ENCODE data around the gene ANKRD44.

GRCh38 chr2:197353393-197354168 is 43.0 kb upstream of the ANKRD44 start:
- TF ChIP-seq, protein P1, sequence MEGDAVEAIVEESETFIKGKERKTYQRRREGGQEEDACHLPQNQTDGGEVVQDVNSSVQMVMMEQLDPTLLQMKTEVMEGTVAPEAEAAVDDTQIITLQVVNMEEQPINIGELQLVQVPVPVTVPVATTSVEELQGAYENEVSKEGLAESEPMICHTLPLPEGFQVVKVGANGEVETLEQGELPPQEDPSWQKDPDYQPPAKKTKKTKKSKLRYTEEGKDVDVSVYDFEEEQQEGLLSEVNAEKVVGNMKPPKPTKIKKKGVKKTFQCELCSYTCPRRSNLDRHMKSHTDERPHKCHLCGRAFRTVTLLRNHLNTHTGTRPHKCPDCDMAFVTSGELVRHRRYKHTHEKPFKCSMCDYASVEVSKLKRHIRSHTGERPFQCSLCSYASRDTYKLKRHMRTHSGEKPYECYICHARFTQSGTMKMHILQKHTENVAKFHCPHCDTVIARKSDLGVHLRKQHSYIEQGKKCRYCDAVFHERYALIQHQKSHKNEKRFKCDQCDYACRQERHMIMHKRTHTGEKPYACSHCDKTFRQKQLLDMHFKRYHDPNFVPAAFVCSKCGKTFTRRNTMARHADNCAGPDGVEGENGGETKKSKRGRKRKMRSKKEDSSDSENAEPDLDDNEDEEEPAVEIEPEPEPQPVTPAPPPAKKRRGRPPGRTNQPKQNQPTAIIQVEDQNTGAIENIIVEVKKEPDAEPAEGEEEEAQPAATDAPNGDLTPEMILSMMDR (IDR thresholded peaks at IDR 0.05; ENCODE audit: low read depth, low read length, poor library complexity, severe bottlenecking) = no peak
- TF ChIP-seq EZH2phosphoT487 (IDR thresholded peaks at IDR 0.05; ENCODE audit: borderline replicate concordance, low read length) = no peak

Data from DOHH2 (cell line).